SK-N-SH treated with all-trans-retinoic acid at 6 μM for 48 hours (cell line): ENCODE data around the gene BAK1.
A peak's percentile ranks its signal among the peaks of the same experiment; 100 is the strongest.

Experiments
- ATAC-seq: fragments of 200-7000 bp; cut with Tn5 transposase; 3 replicates; pipeline ENCODE4 v1.9.1; 2020; ENCODE audit warnings: mild to moderate bottlenecking, moderate library complexity
- ESRRG ChIP-seq: fragments of 250-450 bp; sonication (Bioruptor Pico); IDR thresholded peaks from 2 replicates; pipeline ENCODE4 v1.6.1; 2021; ENCODE audit warnings: mild to moderate bottlenecking
- GLIS3 ChIP-seq: fragments of 250-450 bp; sonication (Bioruptor Pico); IDR thresholded peaks from 2 replicates; pipeline ENCODE4 v1.5.0; 2020; ENCODE audit warnings: mild to moderate bottlenecking, moderate library complexity
- ISL1 ChIP-seq: fragments of 250-450 bp; sonication (Bioruptor Pico); IDR thresholded peaks from 2 replicates; pipeline ENCODE4 v2.1.2; 2022; ENCODE audit warnings: mild to moderate bottlenecking, moderate library complexity
- OSR1 ChIP-seq: fragments of 250-450 bp; sonication (Bioruptor Pico); IDR thresholded peaks from 2 replicates; pipeline ENCODE4 v1.8.0; 2022; ENCODE audit warnings: moderate library complexity, mild to moderate bottlenecking, inconsistent platforms
- PPARA ChIP-seq: fragments of 250-450 bp; sonication (Bioruptor Pico); IDR thresholded peaks from 2 replicates; pipeline ENCODE4 v1.5.0; 2020; ENCODE audit warnings: mild to moderate bottlenecking, borderline replicate concordance
- RARB ChIP-seq: fragments of 250-450 bp; sonication (Bioruptor Pico); IDR thresholded peaks from 2 replicates; pipeline ENCODE4 v1.8.0; 2021; ENCODE audit warnings: mild to moderate bottlenecking, moderate library complexity
- SNAI2 ChIP-seq: fragments of 250-450 bp; sonication (Bioruptor Pico); IDR thresholded peaks from 2 replicates; pipeline ENCODE4 v1.5.0; 2020; ENCODE audit warnings: mild to moderate bottlenecking, moderate library complexity
- TCF4 ChIP-seq: fragments of 250-450 bp; sonication (Bioruptor Pico); IDR thresholded peaks from 2 replicates; pipeline ENCODE4 v1.8.0; 2021; ENCODE audit warnings: mild to moderate bottlenecking, moderate library complexity, borderline replicate concordance
- ZFP3 ChIP-seq: fragments of 250-450 bp; sonication (Bioruptor Pico); IDR thresholded peaks from 2 replicates; pipeline ENCODE4 v1.5.0; 2020; ENCODE audit warnings: mild to moderate bottlenecking, moderate library complexity
- ZNF565 ChIP-seq: fragments of 450-650 bp; formaldehyde crosslinking; conservative IDR thresholded peaks from 2 replicates; pipeline ENCODE4 v1.5.0; 2020; ENCODE audit warnings: low read depth, mild to moderate bottlenecking, moderate library complexity
- ZNF70 ChIP-seq: fragments of 450-650 bp; formaldehyde crosslinking; IDR thresholded peaks from 2 replicates; pipeline ENCODE4 v1.5.0; 2020; ENCODE audit warnings: mild to moderate bottlenecking, moderate library complexity
- ZNF8 ChIP-seq: fragments of 450-650 bp; formaldehyde crosslinking; IDR thresholded peaks from 2 replicates; pipeline ENCODE4 v1.5.0; 2020; ENCODE audit warnings: mild to moderate bottlenecking, moderate library complexity
- TF ChIP-seq, protein P1 (sequence below): fragments of 250-450 bp; sonication (Bioruptor Pico); IDR thresholded peaks from 2 replicates; pipeline ENCODE4 v1.5.1; 2021; ENCODE audit warnings: mild to moderate bottlenecking, moderate library complexity
- TF ChIP-seq, protein P2 (sequence below): fragments of 250-450 bp; sonication (Bioruptor Pico); IDR thresholded peaks from 2 replicates; pipeline ENCODE4 v1.8.0; 2021; ENCODE audit warnings: low read depth, mild to moderate bottlenecking, moderate library complexity, borderline replicate concordance
- TF ChIP-seq, protein P3 (sequence below): fragments of 250-450 bp; sonication (Bioruptor Pico); IDR thresholded peaks from 2 replicates; pipeline ENCODE4 v1.5.0; 2020; ENCODE audit warnings: mild to moderate bottlenecking, moderate library complexity
- TF ChIP-seq, protein P4 (sequence below): fragments of 250-450 bp; sonication (Bioruptor Pico); IDR thresholded peaks from 2 replicates; pipeline ENCODE4 v1.8.0; 2020; ENCODE audit warnings: mild to moderate bottlenecking, moderate library complexity, borderline replicate concordance
- TF ChIP-seq, protein P5 (sequence below): fragments of 250-450 bp; sonication (Bioruptor Pico); IDR thresholded peaks from 2 replicates; pipeline ENCODE4 v1.5.1; 2020; ENCODE audit warnings: low read depth, mild to moderate bottlenecking, moderate library complexity

BAK1 gene

DNA sequence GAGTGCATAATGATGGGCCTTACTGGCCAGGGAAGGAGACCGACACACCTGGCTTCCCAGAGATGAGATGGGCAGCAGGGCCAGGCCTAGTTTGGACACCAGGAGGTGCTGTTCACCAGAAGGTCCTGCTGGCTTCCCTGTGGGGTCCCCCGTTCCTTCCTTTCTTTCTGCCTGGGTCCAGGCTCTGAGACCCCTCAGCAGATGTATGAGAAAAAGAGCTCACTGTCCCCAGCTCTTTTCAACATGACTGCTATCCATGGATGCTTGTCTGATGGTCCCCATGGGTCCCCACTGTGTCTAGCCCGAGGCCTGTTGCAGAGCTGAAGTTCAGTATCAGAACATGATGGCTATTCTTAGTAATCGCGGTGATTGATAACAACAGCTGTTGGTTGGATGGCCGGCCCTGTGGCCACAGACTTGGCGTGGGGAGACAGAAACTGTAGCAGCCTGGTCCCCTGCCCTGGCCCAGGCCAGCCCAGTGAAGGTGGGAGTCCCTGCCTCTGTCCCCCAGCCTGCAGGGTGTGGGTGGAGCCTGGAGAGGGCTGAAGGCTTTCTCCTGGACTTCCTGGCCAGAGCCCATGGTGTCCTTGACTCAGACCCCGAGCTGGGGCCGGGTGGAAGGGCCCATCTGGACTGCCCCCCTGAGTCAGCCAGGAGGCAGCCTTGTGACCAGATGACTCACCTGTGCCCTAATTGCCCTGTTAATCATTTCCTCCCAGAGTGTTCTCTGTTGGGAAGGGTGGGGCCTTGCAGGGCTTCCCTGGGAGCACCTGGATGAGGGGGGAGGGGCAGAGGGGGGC, 9.9 kb upstream of the BAK1 start:
- no peak for TF ChIP-seq TCF4 (CRISPR knock-in tag)
- no peak for TF ChIP-seq ZNF8 (CRISPR knock-in tag)
- TF ChIP-seq, protein P1, sequence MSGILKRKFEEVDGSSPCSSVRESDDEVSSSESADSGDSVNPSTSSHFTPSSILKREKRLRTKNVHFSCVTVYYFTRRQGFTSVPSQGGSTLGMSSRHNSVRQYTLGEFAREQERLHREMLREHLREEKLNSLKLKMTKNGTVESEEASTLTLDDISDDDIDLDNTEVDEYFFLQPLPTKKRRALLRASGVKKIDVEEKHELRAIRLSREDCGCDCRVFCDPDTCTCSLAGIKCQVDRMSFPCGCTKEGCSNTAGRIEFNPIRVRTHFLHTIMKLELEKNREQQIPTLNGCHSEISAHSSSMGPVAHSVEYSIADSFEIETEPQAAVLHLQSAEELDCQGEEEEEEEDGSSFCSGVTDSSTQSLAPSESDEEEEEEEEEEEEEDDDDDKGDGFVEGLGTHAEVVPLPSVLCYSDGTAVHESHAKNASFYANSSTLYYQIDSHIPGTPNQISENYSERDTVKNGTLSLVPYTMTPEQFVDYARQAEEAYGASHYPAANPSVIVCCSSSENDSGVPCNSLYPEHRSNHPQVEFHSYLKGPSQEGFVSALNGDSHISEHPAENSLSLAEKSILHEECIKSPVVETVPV, result no peak
- TF ChIP-seq SNAI2 (CRISPR knock-in tag), result no peak
- no peak for TF ChIP-seq PPARA (CRISPR knock-in tag)
- TF ChIP-seq ZNF70, result no peak
- TF ChIP-seq, protein P2, sequence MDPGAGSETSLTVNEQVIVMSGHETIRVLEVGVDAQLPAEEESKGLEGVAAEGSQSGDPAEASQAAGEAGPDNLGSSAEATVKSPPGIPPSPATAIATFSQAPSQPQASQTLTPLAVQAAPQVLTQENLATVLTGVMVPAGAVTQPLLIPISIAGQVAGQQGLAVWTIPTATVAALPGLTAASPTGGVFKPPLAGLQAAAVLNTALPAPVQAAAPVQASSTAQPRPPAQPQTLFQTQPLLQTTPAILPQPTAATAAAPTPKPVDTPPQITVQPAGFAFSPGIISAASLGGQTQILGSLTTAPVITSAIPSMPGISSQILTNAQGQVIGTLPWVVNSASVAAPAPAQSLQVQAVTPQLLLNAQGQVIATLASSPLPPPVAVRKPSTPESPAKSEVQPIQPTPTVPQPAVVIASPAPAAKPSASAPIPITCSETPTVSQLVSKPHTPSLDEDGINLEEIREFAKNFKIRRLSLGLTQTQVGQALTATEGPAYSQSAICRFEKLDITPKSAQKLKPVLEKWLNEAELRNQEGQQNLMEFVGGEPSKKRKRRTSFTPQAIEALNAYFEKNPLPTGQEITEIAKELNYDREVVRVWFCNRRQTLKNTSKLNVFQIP (CRISPR knock-in tag), result no peak
- TF ChIP-seq, protein P3, sequence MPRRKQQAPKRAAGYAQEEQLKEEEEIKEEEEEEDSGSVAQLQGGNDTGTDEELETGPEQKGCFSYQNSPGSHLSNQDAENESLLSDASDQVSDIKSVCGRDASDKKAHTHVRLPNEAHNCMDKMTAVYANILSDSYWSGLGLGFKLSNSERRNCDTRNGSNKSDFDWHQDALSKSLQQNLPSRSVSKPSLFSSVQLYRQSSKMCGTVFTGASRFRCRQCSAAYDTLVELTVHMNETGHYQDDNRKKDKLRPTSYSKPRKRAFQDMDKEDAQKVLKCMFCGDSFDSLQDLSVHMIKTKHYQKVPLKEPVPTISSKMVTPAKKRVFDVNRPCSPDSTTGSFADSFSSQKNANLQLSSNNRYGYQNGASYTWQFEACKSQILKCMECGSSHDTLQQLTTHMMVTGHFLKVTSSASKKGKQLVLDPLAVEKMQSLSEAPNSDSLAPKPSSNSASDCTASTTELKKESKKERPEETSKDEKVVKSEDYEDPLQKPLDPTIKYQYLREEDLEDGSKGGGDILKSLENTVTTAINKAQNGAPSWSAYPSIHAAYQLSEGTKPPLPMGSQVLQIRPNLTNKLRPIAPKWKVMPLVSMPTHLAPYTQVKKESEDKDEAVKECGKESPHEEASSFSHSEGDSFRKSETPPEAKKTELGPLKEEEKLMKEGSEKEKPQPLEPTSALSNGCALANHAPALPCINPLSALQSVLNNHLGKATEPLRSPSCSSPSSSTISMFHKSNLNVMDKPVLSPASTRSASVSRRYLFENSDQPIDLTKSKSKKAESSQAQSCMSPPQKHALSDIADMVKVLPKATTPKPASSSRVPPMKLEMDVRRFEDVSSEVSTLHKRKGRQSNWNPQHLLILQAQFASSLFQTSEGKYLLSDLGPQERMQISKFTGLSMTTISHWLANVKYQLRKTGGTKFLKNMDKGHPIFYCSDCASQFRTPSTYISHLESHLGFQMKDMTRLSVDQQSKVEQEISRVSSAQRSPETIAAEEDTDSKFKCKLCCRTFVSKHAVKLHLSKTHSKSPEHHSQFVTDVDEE (CRISPR knock-in tag), result no peak
- TF ChIP-seq, protein P4, sequence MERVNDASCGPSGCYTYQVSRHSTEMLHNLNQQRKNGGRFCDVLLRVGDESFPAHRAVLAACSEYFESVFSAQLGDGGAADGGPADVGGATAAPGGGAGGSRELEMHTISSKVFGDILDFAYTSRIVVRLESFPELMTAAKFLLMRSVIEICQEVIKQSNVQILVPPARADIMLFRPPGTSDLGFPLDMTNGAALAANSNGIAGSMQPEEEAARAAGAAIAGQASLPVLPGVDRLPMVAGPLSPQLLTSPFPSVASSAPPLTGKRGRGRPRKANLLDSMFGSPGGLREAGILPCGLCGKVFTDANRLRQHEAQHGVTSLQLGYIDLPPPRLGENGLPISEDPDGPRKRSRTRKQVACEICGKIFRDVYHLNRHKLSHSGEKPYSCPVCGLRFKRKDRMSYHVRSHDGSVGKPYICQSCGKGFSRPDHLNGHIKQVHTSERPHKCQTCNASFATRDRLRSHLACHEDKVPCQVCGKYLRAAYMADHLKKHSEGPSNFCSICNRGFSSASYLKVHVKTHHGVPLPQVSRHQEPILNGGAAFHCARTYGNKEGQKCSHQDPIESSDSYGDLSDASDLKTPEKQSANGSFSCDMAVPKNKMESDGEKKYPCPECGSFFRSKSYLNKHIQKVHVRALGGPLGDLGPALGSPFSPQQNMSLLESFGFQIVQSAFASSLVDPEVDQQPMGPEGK (CRISPR knock-in tag), result no peak
- no peak for TF ChIP-seq RARB
- TF ChIP-seq GLIS3, result no peak
- ATAC-seq, result peak; percentile 78

DNA sequence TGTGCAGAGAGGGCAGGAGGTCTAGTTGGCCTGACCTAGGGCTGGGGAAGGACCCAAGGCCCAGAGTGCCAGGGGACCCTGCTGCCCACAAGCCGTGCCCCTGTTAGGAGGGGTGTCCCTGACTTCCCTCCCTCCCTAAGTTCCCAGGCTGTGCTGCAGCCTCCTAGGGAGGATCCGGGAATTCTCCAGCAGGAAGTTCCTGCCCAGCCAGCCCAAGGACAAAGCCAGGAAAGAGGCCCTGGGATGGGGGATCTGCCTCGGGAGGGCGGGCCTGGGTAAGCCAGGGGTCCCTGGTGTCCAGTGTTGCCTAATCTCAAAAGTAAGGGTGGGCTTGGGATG, 9.3 kb upstream of the BAK1 start:
- ATAC-seq, result no peak
- TF ChIP-seq, protein P2 (CRISPR knock-in tag), result no peak
- TF ChIP-seq RARB (no peak), ZFP3 (CRISPR knock-in tag) (no peak), ESRRG (CRISPR knock-in tag) (no peak), ISL1 (CRISPR knock-in tag) (no peak), SNAI2 (CRISPR knock-in tag) (no peak), ZNF8 (CRISPR knock-in tag) (no peak), OSR1 (no peak), ZNF565 (CRISPR knock-in tag) (no peak)
- TF ChIP-seq, protein P5, sequence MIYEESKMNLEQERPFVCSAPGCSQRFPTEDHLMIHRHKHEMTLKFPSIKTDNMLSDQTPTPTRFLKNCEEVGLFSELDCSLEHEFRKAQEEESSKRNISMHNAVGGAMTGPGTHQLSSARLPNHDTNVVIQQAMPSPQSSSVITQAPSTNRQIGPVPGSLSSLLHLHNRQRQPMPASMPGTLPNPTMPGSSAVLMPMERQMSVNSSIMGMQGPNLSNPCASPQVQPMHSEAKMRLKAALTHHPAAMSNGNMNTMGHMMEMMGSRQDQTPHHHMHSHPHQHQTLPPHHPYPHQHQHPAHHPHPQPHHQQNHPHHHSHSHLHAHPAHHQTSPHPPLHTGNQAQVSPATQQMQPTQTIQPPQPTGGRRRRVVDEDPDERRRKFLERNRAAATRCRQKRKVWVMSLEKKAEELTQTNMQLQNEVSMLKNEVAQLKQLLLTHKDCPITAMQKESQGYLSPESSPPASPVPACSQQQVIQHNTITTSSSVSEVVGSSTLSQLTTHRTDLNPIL, result no peak
- TF ChIP-seq, protein P4 (CRISPR knock-in tag), result no peak
- TF ChIP-seq, protein P3 (CRISPR knock-in tag), result no peak
- TF ChIP-seq, protein P1, result no peak
